GM12878 (cell line): ENCODE results near the gene IL1R2. TPM values are rescaled to one million over a fixed set of nuclear protein-coding genes. Genes with fewer than 3 reads are reported as not detected.

ENCODE experiments used
- ATAC-seq: fragments of 200-7000 bp; cut with Tn5 transposase; 3 replicates; pipeline ENCODE4 v1.9.1; 2020; ENCODE audit warnings: mild to moderate bottlenecking, moderate library complexity
- BruUV-seq: library from RNA; stranded (reverse); fragments of 400-500 nt; replicated peaks from 2 replicates; lab custom pipeline; 2021; lab: Mats Ljungman, UMichigan
- CTCF ChIA-PET: fragments of 300-600 bp; sonication (Branson Sonifier 250); formaldehyde crosslinking; extraction: SDS; loops from one replicate; lab custom pipeline; 2021; ENCODE audit warnings: inconsistent platforms; lab: Yijun Ruan, JAX
- POLR2A ChIA-PET: fragments of 350-600 bp; formaldehyde crosslinking; extraction: SDS; loops from one replicate; lab custom pipeline; 2021; ENCODE audit warnings: inconsistent platforms; lab: Charles Lee
- RAD21 ChIA-PET: fragments of 300-600 bp; sonication (Branson Sonifier 250); formaldehyde crosslinking; loops from one replicate; lab custom pipeline; 2023; ENCODE audit warnings: antibody characterized with exemption; ENCODE audit not compliant: unreplicated experiment; lab: Charles Lee
- SMC1A ChIA-PET: fragments of 300-600 bp; sonication (Branson Sonifier 250); formaldehyde crosslinking; loops from one replicate; lab custom pipeline; 2023; ENCODE audit not compliant: unreplicated experiment, uncharacterized antibody; lab: Charles Lee
- DNase-seq: peaks from one replicate; pipeline ENCODE4 v3.0.0-alpha.2; 2011; ENCODE audit warnings: low read depth, low spot score
- FAIRE-seq: peaks from 3 replicates; lab custom pipeline; 2011; peaks lifted over from hg19 to GRCh38; lab: Jason Lieb, UNC
- H2AFZ ChIP-seq: 2 replicates; pipeline ENCODE4 v1.6.0; 2011; ENCODE audit warnings: low read depth, low read length, control low read depth; ENCODE audit not compliant: control insufficient read depth
- H3K27ac ChIP-seq: 2 replicates; pipeline ENCODE4 v1.5.1; 2011; ENCODE audit warnings: control low read depth; ENCODE audit not compliant: control insufficient read depth, insufficient read depth
- H3K27me3 ChIP-seq, 2 experiments: replicated peaks in 1 of 2; 2 replicates each; pipeline versions ENCODE4 v1.6.0 to v1.6.1; 2011; ENCODE audit warnings: low read length in 1 of 2; ENCODE audit not compliant: control insufficient read depth in 2 of 2, insufficient read depth in 2 of 2
- H3K36me3 ChIP-seq, 2 experiments: 2 replicates each; pipeline ENCODE4 v1.5.1; 2011; ENCODE audit warnings: low read length in 1 of 2; ENCODE audit not compliant: control insufficient read depth in 2 of 2, insufficient read depth in 2 of 2
- H3K4me1 ChIP-seq: 2 replicates; pipeline ENCODE4 v1.6.1; 2011; ENCODE audit warnings: mild to moderate bottlenecking, low read length, moderate library complexity, mixed read lengths; ENCODE audit not compliant: control insufficient read depth, insufficient read depth
- H3K4me2 ChIP-seq: 2 replicates; pipeline ENCODE4 v1.6.0; 2011; ENCODE audit warnings: control low read depth; ENCODE audit not compliant: control insufficient read depth, insufficient read depth
- H3K4me3 ChIP-seq: fragments of 200-600 bp; sonication (generic); 2 replicates; pipeline ENCODE4 v1.5.1; 2016
- H3K79me2 ChIP-seq: 2 replicates; pipeline ENCODE4 v1.6.0; 2011; ENCODE audit warnings: low read length; ENCODE audit not compliant: control insufficient read depth, insufficient read depth
- H3K9ac ChIP-seq: 2 replicates; pipeline ENCODE4 v1.8.0; 2011; ENCODE audit warnings: low read length, control low read depth, mixed read lengths; ENCODE audit not compliant: control insufficient read depth, insufficient read depth
- H3K9me3 ChIP-seq: replicated peaks from 3 replicates; pipeline ENCODE4 v1.5.1; 2011; ENCODE audit warnings: mild to moderate bottlenecking, low read length; ENCODE audit not compliant: control insufficient read depth, insufficient read depth
- H4K20me1 ChIP-seq: 2 replicates; pipeline ENCODE4 v1.6.0; 2011; ENCODE audit not compliant: control insufficient read depth, insufficient read depth
- BACH1 ChIP-seq: fragments of 450-650 bp; IDR thresholded peaks from 2 replicates; pipeline ENCODE4 v1.6.1; 2017; ENCODE audit warnings: mild to moderate bottlenecking, borderline replicate concordance
- BRCA1 ChIP-seq: IDR thresholded peaks from 2 replicates; pipeline ENCODE4 v1.6.1; 2011; ENCODE audit warnings: low read depth, low read length, improper control_type of control experiment
- CEBPB ChIP-seq, 2 experiments: fragments of 150-350 bp in 1 of 2; IDR thresholded peaks; 2 replicates each; pipeline ENCODE4 v1.6.1; 2012 to 2014; ENCODE audit warnings: low read depth in 2 of 2, low read length in 2 of 2, borderline replicate concordance in 1 of 2, inconsistent platforms in 1 of 2
- EP300 ChIP-seq, 2 experiments: fragments of 150-350 bp in 1 of 2; IDR thresholded peaks; 2 replicates each; pipeline ENCODE4 v1.6.1; 2011 to 2012; ENCODE audit warnings: low read depth in 2 of 2, low read length in 2 of 2, borderline replicate concordance in 1 of 2, improper control_type of control experiment in 1 of 2, inconsistent platforms in 1 of 2; ENCODE audit not compliant: control insufficient read depth in 1 of 2
- ESRRA ChIP-seq: IDR thresholded peaks from 2 replicates; pipeline ENCODE4 v1.6.1; 2012; ENCODE audit warnings: mild to moderate bottlenecking, low read length, improper control_type of control experiment
- HCFC1 ChIP-seq: fragments of 150-350 bp; IDR thresholded peaks from 2 replicates; pipeline ENCODE4 v1.6.1; 2014; ENCODE audit warnings: low read length
- JUND ChIP-seq: IDR thresholded peaks from 2 replicates; pipeline ENCODE4 v1.6.1; 2012; ENCODE audit warnings: low read depth, mild to moderate bottlenecking, low read length, improper control_type of control experiment, moderate library complexity
- NR2C1 ChIP-seq: fragments of 450-650 bp; IDR thresholded peaks from 2 replicates; pipeline ENCODE4 v1.6.1; 2017; ENCODE audit warnings: antibody characterized with exemption, mild to moderate bottlenecking, moderate library complexity
- POU2F2 ChIP-seq: IDR thresholded peaks from 3 replicates; pipeline ENCODE4 v1.6.1; 2011; ENCODE audit warnings: low read depth, mild to moderate bottlenecking, low read length, borderline replicate concordance
- RAD51 ChIP-seq: fragments of 450-650 bp; IDR thresholded peaks from 2 replicates; pipeline ENCODE4 v1.6.1; 2016; ENCODE audit warnings: moderate library complexity, mild to moderate bottlenecking, inconsistent platforms
- SIN3A ChIP-seq: IDR thresholded peaks from 2 replicates; pipeline ENCODE4 v1.6.1; 2012; ENCODE audit warnings: low read depth, low read length, improper control_type of control experiment
- SMAD5 ChIP-seq: IDR thresholded peaks from 2 replicates; pipeline ENCODE4 v1.6.1; 2016; ENCODE audit warnings: antibody characterized with exemption, low read depth
- SMARCA5 ChIP-seq: fragments of 450-650 bp; IDR thresholded peaks from 2 replicates; pipeline ENCODE4 v1.6.1; 2017; ENCODE audit warnings: mild to moderate bottlenecking
- TBL1XR1 ChIP-seq: IDR thresholded peaks from 2 replicates; pipeline ENCODE4 v1.6.1; 2012; ENCODE audit warnings: low read depth, low read length, improper control_type of control experiment
- TCF3 ChIP-seq: IDR thresholded peaks from 2 replicates; pipeline ENCODE4 v1.6.1; 2012; ENCODE audit warnings: low read depth, mild to moderate bottlenecking, low read length, borderline replicate concordance; ENCODE audit not compliant: insufficient read depth
- WRNIP1 ChIP-seq: IDR thresholded peaks from 2 replicates; pipeline ENCODE4 v1.6.1; 2011; ENCODE audit warnings: low read depth, low read length, improper control_type of control experiment, borderline replicate concordance
- ZBTB4 ChIP-seq: fragments of 450-650 bp; formaldehyde crosslinking; IDR thresholded peaks from 2 replicates; pipeline ENCODE4 v1.4.0; 2022; ENCODE audit warnings: mild to moderate bottlenecking, moderate library complexity
- ZNF207 ChIP-seq: fragments of 450-650 bp; IDR thresholded peaks from 2 replicates; pipeline ENCODE4 v1.6.1; 2014; ENCODE audit warnings: antibody characterized with exemption, mild to moderate bottlenecking, borderline replicate concordance
- WGBS: methylation state at CpG from one replicate; pipeline ENCODE4 v1.1.6; 2016; ENCODE audit warnings: low lambda C conversion rate; ENCODE audit not compliant: insufficient replicate concordance, insufficient coverage; ENCODE audit errors: missing lambda C conversion rate; 5-methylcytosine and 5-hydroxymethylcytosine counted together
- in situ Hi-C: fragments of 300-500 bp; cut with MboI; formaldehyde crosslinking; loops from 9 replicates; pipeline ENCODE4 v1.14.3; 2018; ENCODE audit warnings: mixed read lengths
- intact Hi-C: fragments of 100-400 bp; cut with micrococcal nuclease; formaldehyde crosslinking; loops from one replicate; pipeline ENCODE4 v1.14.2; 2022; ENCODE audit not compliant: unreplicated experiment
- polyA plus RNA-seq, 11 experiments: library from polyadenylated mRNA; depleted of rRNA in 4 of 11; unstranded in 6 of 11; stranded (reverse) in 5 of 11; fragments of >200 nt; fragmentation: Nextera tagmentation in 4 of 11; fragmentation: Illumina TruSeq in 1 of 11; extraction: Ambion mirVana in 4 of 11; extraction: Trizol in 1 of 11; gene quantifications; 1 replicate in 1 of 11; 2 replicates in 10 of 11; pipeline versions ENCODE4 v1.2.1 to v1.2.3, GENCODE V29; 2011 to 2016; ENCODE audit warnings: inconsistent platforms in 2 of 11, missing spikeins in 2 of 11, low read depth in 1 of 11
- total RNA-seq, 4 experiments: library from RNA; depleted of rRNA in 3 of 4; stranded (reverse); fragments of >200 nt in 3 of 4; fragmentation: Illumina TruSeq in 1 of 4; extraction: Trizol in 1 of 4; gene quantifications; 2 replicates each; pipeline versions ENCODE4 v1.2.1 to v1.2.3, GENCODE V29; 2013 to 2021
- TF ChIP-seq, protein P1 (sequence below): IDR thresholded peaks from 2 replicates; pipeline ENCODE4 v1.6.1; 2012; ENCODE audit warnings: low read length, inconsistent platforms

Gene IL1R2
- total and polyA plus RNA-seq, 10 of the 15 experiments (the other 5 are each of a cell fraction or from before 2014, with no cell fraction given) = 0.44 to 6.4 (median 0.62) TPM

- TF ChIP-seq TCF3 (no peak), SMAD5 (no peak), BRCA1 (no peak)
- TF ChIP-seq, all 136 proteins: peak for 2
These were observed 32.6 kb downstream of the IL1R2 start (continued) for GRCh38 chr2:102024410-102024809.

- Histone ChIP-seq H2AFZ (no peak overlapping the region), H3K4me3 (no peak overlapping the region), H3K9ac (no peak overlapping the region), H3K4me2 (no peak overlapping the region; the same call in 1 of the 2 replicates), H3K27me3 (no peaks in the 10 kb centered on the region), H3K36me3 (no peaks in the 10 kb centered on the region), H3K9me3 (no peaks in the 10 kb centered on the region; the same call in 2 of the 3 replicates), H4K20me1 (no peaks in the 10 kb centered on the region), H3K79me2 (no peaks in the 10 kb centered on the region), H3K4me1 (peaks cover 7% of the 10 kb centered on the region), H3K27ac (peak overlapping the region; percentile 55)
- peak; percentile 75 for ATAC-seq
- TSS peak; percentile 62 for BruUV-seq
- ChIA-PET POLR2A (interaction anchor here (0.6 to 5.8 kb wide), 10 partner anchors 19 to 215 kb away, joined by 3 to 35 read pairs (median 7); no protein-coding TSS in a partner anchor), RAD21 (interaction anchor here (0.6 to 6.1 kb wide), 28 partner anchors 9 to 333 kb away, joined by 3 to 115 read pairs (median 10); no protein-coding TSS in a partner anchor), CTCF (interaction anchor here (0.8 to 15.7 kb wide), 18 partner anchors 9 to 213 kb away, joined by 3 to 370 read pairs (median 5); no protein-coding TSS in a partner anchor), SMC1A (interaction anchor here (0.6 to 7.4 kb wide), 27 partner anchors 11 to 418 kb away, joined by 3 to 157 read pairs (median 23); no protein-coding TSS in a partner anchor)
- in situ Hi-C loops (no loop called here), intact Hi-C loops (loop anchor here (1.0 to 2.0 kb wide), 6 partner anchors 32 to 342 kb away; no protein-coding TSS in a partner anchor)
- FAIRE-seq = no peak
- WGBS = 0% methylated on average over 1 of the region's 1 CpG
- peak; percentile 55 for DNase-seq
- TF ChIP-seq CEBPB (IDR thresholded peaks at IDR 0.05; ENCODE audit: borderline replicate concordance in 1 of 2, low read depth in 2 of 2, low read length in 2 of 2) (no peak), JUND (peak; percentile 29; the same call in 1 of the 2 replicates), RAD51 (0 out of 2 replicates have a peak, but pooled peaks have one; percentile 11), SMARCA5 (0 out of 2 replicates have a peak, but pooled peaks have one; percentile 9), NR2C1 (no peak), ZBTB4 (no peak), HCFC1 (no peak), EP300 (IDR thresholded peaks at IDR 0.05; ENCODE audit: borderline replicate concordance in 1 of 2, control insufficient read depth in 1 of 2, low read depth in 2 of 2, low read length in 2 of 2) (peak in 1 of 2 experiments; percentile 87; a peak in 2 of 4 replicates), ESRRA (0 out of 2 replicates have a peak, but pooled peaks have one; percentile 55), SIN3A (no peak), TBL1XR1 (no peak), BACH1 (no peak), WRNIP1 (no peak), ZNF207 (0 out of 2 replicates have a peak, but pooled peaks have one; percentile 31), POU2F2 (no peak)
- TF ChIP-seq, protein P1, sequence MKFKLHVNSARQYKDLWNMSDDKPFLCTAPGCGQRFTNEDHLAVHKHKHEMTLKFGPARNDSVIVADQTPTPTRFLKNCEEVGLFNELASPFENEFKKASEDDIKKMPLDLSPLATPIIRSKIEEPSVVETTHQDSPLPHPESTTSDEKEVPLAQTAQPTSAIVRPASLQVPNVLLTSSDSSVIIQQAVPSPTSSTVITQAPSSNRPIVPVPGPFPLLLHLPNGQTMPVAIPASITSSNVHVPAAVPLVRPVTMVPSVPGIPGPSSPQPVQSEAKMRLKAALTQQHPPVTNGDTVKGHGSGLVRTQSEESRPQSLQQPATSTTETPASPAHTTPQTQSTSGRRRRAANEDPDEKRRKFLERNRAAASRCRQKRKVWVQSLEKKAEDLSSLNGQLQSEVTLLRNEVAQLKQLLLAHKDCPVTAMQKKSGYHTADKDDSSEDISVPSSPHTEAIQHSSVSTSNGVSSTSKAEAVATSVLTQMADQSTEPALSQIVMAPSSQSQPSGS = peak; percentile 33; the same call in 1 of the 2 replicates
These were observed 33.3 kb downstream of the IL1R2 start for GRCh38 chr2:102025016-102025501.
